ENCODE measurements around the gene DUSP2.

DNA sequence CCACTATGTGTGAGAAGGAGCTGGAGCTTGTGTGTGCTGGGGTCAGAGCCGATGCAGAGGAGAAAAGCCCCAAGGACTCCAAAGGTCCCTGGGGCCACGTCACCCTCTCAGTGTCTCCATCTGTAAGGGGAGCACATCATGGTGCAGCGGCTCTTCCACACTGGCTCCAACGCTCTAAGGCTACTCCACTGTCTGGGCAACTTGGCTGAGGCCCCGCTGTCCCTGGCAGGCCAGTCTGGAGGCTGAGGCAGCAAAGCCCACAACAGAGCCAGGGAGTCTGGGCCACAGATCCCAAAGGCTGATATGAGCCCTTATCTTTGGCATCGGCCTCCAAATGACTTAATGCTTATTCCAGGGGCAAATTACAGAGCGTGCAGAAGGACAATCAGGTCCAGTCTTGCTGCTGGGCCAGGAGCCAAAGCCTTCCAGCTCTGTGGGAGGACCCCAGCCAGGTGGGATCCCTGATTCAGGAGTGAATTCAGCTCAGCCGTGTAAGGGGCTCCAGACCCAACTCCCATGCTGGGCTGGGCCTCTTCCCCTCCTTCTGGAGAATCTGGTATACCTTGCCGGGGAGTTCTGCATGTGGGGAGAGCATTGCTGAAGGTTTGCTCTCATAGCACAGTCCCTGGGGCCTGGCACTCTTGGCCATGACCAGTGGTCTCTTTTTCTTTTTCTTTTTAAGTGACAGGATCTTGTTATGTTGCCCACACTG is 1.8 kb upstream of the DUSP2 start:
- TF ChIP-seq, protein P1, sequence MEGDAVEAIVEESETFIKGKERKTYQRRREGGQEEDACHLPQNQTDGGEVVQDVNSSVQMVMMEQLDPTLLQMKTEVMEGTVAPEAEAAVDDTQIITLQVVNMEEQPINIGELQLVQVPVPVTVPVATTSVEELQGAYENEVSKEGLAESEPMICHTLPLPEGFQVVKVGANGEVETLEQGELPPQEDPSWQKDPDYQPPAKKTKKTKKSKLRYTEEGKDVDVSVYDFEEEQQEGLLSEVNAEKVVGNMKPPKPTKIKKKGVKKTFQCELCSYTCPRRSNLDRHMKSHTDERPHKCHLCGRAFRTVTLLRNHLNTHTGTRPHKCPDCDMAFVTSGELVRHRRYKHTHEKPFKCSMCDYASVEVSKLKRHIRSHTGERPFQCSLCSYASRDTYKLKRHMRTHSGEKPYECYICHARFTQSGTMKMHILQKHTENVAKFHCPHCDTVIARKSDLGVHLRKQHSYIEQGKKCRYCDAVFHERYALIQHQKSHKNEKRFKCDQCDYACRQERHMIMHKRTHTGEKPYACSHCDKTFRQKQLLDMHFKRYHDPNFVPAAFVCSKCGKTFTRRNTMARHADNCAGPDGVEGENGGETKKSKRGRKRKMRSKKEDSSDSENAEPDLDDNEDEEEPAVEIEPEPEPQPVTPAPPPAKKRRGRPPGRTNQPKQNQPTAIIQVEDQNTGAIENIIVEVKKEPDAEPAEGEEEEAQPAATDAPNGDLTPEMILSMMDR (IDR thresholded peaks at IDR 0.05) = no peak
- no peak for TF ChIP-seq POLR2A (IDR thresholded peaks at IDR 0.05)

All from body of pancreas (tissue), 4 donors.